ENCODE measurements around the gene LMBR1. TPM values are rescaled to one million over a fixed set of nuclear protein-coding genes. Genes with fewer than 3 reads are reported as not detected.

Gene LMBR1
- total and polyA plus RNA-seq, 2 experiments from 2014 or later, result 21.8 to 26.7 TPM

DNA sequence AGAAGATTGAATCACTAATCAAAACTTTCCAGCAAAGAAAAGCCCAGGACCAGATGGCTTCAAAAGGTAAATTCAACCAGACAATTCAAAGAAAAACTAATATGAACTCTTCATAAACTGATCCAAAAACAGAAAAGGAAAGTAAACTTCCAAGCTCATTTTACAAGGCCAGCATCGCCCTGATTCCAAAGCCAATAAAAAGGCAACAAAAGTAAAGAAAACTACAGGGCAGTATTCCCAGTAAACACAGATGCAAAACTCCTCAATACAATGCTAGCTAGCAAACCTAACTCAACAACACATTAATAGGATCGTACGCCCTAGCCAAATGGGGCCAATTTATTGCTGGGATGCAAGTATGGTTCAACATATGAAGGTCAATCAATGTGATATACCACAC, 199.4 kb downstream of the LMBR1 start:
- Histone ChIP-seq H3K9me2 (ENCODE audit: insufficient read depth) (no peaks in the 10 kb centered on the region), H3F3A (ENCODE audit: insufficient read depth) (no peaks in the 10 kb centered on the region), H3K79me2 (ENCODE audit: insufficient read depth) (no peaks in the 10 kb centered on the region), H3K9me3 (ENCODE audit: low read depth) (no peaks in the 10 kb centered on the region), H3K27me3 (replicated peaks; ENCODE audit: insufficient read depth) (no peaks in the 10 kb centered on the region), H3K4me2 (ENCODE audit: unreplicated experiment) (no peak overlapping the region), H3K4me3 (no peak overlapping the region), H4K20me1 (ENCODE audit: insufficient read depth) (no peaks in the 10 kb centered on the region), H2AFZ (no peak overlapping the region), H3K36me3 (ENCODE audit: low read depth) (no peaks in the 10 kb centered on the region), H3K9ac (no peak overlapping the region), H3K4me1 (ENCODE audit: insufficient read depth) (no peaks in the 10 kb centered on the region), H3K27ac (no peak overlapping the region)
- no peak for DNase-seq
- WGBS, 2 experiments (ENCODE audit: low coverage in 1 of 2, low lambda C conversion rate in 2 of 2, missing lambda C conversion rate in 2 of 2), result 88 to 89% methylated on average over 3 of the region's 3 CpGs
- TF ChIP-seq EZH2 (IDR thresholded peaks at IDR 0.05; ENCODE audit: insufficient read depth, poor library complexity, severe bottlenecking) (no peak), EZH2phosphoT487 (IDR thresholded peaks at IDR 0.05; ENCODE audit: insufficient read depth, low read depth) (no peak)
- in situ Hi-C loops (cut with MboI), result no loop called here

- Histone ChIP-seq H3K27ac (no peak overlapping the region), H3K79me2 (ENCODE audit: insufficient read depth) (no peaks in the 10 kb centered on the region), H3F3A (ENCODE audit: insufficient read depth) (no peaks in the 10 kb centered on the region), H3K4me2 (ENCODE audit: unreplicated experiment) (no peak overlapping the region), H4K20me1 (ENCODE audit: insufficient read depth) (no peaks in the 10 kb centered on the region), H2AFZ (no peak overlapping the region), H3K9me2 (ENCODE audit: insufficient read depth) (no peaks in the 10 kb centered on the region), H3K27me3 (replicated peaks; ENCODE audit: insufficient read depth) (no peaks in the 10 kb centered on the region), H3K4me1 (ENCODE audit: insufficient read depth) (no peaks in the 10 kb centered on the region), H3K9ac (no peak overlapping the region), H3K36me3 (ENCODE audit: low read depth) (no peaks in the 10 kb centered on the region), H3K9me3 (ENCODE audit: low read depth) (no peaks in the 10 kb centered on the region), H3K4me3 (no peak overlapping the region)
- WGBS, 2 experiments (ENCODE audit: low coverage in 1 of 2, low lambda C conversion rate in 2 of 2, missing lambda C conversion rate in 2 of 2), result 86 to 89% methylated on average over 1 of the region's 1 CpG
- TF ChIP-seq EZH2phosphoT487 (IDR thresholded peaks at IDR 0.05; ENCODE audit: insufficient read depth, low read depth), result no peak
- in situ Hi-C loops (cut with MboI), result no loop called here
- DNase-seq, result no peak
Observed at GRCh38 chr7:156692849-156693248, 200.1 kb downstream of the LMBR1 start.

GRCh38 chr7:156691764-156692163, 201.2 kb downstream of the LMBR1 start:
- in situ Hi-C loops (cut with MboI), result no loop called here
- Histone ChIP-seq H3K4me3 (no peak overlapping the region), H3K4me2 (ENCODE audit: unreplicated experiment) (no peak overlapping the region), H3K27ac (no peak overlapping the region), H3K27me3 (replicated peaks; ENCODE audit: insufficient read depth) (no peaks in the 10 kb centered on the region), H3K36me3 (ENCODE audit: low read depth) (no peaks in the 10 kb centered on the region), H3K9me2 (ENCODE audit: insufficient read depth) (no peaks in the 10 kb centered on the region), H4K20me1 (ENCODE audit: insufficient read depth) (no peaks in the 10 kb centered on the region), H2AFZ (no peak overlapping the region), H3K9me3 (ENCODE audit: low read depth) (no peaks in the 10 kb centered on the region), H3K4me1 (ENCODE audit: insufficient read depth) (no peaks in the 10 kb centered on the region), H3K9ac (no peak overlapping the region), H3F3A (ENCODE audit: insufficient read depth) (no peaks in the 10 kb centered on the region), H3K79me2 (ENCODE audit: insufficient read depth) (no peaks in the 10 kb centered on the region)
- no peak for TF ChIP-seq EZH2phosphoT487 (IDR thresholded peaks at IDR 0.05; ENCODE audit: insufficient read depth, low read depth)
- TF ChIP-seq EZH2 (IDR thresholded peaks at IDR 0.05; ENCODE audit: insufficient read depth, poor library complexity, severe bottlenecking), result no peak
- WGBS, 2 experiments (ENCODE audit: low coverage in 1 of 2, low lambda C conversion rate in 2 of 2, missing lambda C conversion rate in 2 of 2), result 70 to 75% methylated on average over 5 of the region's 5 CpGs
- no peak for DNase-seq

- no peaks in the 10 kb centered on the region for H3K36me3 ChIP-seq (ENCODE audit: low read depth)
- no peak overlapping the region for H3K4me3 ChIP-seq
- H3F3A ChIP-seq (ENCODE audit: insufficient read depth), result no peaks in the 10 kb centered on the region
- H3K27me3 ChIP-seq (replicated peaks; ENCODE audit: insufficient read depth), result no peaks in the 10 kb centered on the region
- H3K4me2 ChIP-seq (ENCODE audit: unreplicated experiment), result no peak overlapping the region
- no peaks in the 10 kb centered on the region for H3K4me1 ChIP-seq (ENCODE audit: insufficient read depth)
- no peak overlapping the region for H2AFZ ChIP-seq
- no peak overlapping the region for H3K27ac ChIP-seq
- no peaks in the 10 kb centered on the region for H3K9me3 ChIP-seq (ENCODE audit: low read depth)
- 86 to 97% methylated on average over 4 of the region's 4 CpGs for WGBS, 2 experiments (ENCODE audit: low coverage in 1 of 2, low lambda C conversion rate in 2 of 2, missing lambda C conversion rate in 2 of 2)
- in situ Hi-C loops (cut with MboI), result no loop called here
- no peak overlapping the region for H3K9ac ChIP-seq
- no peaks in the 10 kb centered on the region for H4K20me1 ChIP-seq (ENCODE audit: insufficient read depth)
- DNase-seq, result no peak
- TF ChIP-seq EZH2 (IDR thresholded peaks at IDR 0.05; ENCODE audit: insufficient read depth, poor library complexity, severe bottlenecking), result no peak
- no peak for TF ChIP-seq EZH2phosphoT487 (IDR thresholded peaks at IDR 0.05; ENCODE audit: insufficient read depth, low read depth)
- no peaks in the 10 kb centered on the region for H3K79me2 ChIP-seq (ENCODE audit: insufficient read depth)
- no peaks in the 10 kb centered on the region for H3K9me2 ChIP-seq (ENCODE audit: insufficient read depth)
Observed at GRCh38 chr7:156684661-156685060, 208.3 kb downstream of the LMBR1 start.

DNA sequence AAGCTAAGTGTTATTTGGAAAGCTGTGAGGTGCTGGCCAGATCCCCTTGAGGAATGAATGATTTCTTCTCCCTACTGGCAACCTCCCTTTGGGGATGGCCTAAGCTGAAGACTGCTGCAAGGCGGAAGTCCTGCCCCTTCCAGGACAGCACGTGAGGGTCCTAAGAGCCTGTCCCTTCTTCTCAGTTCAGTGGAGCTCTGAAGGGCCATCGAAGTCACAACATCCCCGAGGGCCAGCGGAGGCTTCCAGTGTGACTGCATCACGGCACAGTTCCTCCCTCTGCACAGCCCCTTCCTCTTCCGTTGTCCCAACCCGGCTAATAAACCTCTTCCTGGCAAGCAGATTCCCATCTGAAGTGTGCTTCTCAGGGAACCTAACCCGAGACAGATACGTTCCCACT, 208.7 kb downstream of the LMBR1 start:
- no peaks in the 10 kb centered on the region for H3K36me3 ChIP-seq (ENCODE audit: low read depth)

More for the DNA sequence above, 208.7 kb downstream of the LMBR1 start:
- H3K9me2 ChIP-seq (ENCODE audit: insufficient read depth), result no peaks in the 10 kb centered on the region
- 94 to 99% methylated on average over 10 of the region's 10 CpGs for WGBS, 2 experiments (ENCODE audit: low coverage in 1 of 2, low lambda C conversion rate in 2 of 2, missing lambda C conversion rate in 2 of 2)
- H3K27me3 ChIP-seq (replicated peaks; ENCODE audit: insufficient read depth), result no peaks in the 10 kb centered on the region
- H3K4me1 ChIP-seq (ENCODE audit: insufficient read depth), result no peaks in the 10 kb centered on the region
- no peak overlapping the region for H2AFZ ChIP-seq
- H3K27ac ChIP-seq, result no peak overlapping the region
- TF ChIP-seq EZH2phosphoT487 (IDR thresholded peaks at IDR 0.05; ENCODE audit: insufficient read depth, low read depth) (no peak), EZH2 (IDR thresholded peaks at IDR 0.05; ENCODE audit: insufficient read depth, poor library complexity, severe bottlenecking) (no peak)
- H3K4me3 ChIP-seq, result no peak overlapping the region
- H3K9me3 ChIP-seq (ENCODE audit: low read depth), result no peaks in the 10 kb centered on the region
- no peak overlapping the region for H3K9ac ChIP-seq
- no peaks in the 10 kb centered on the region for H3K79me2 ChIP-seq (ENCODE audit: insufficient read depth)
- no peak overlapping the region for H3K4me2 ChIP-seq (ENCODE audit: unreplicated experiment)
- DNase-seq, result no peak
- no peaks in the 10 kb centered on the region for H4K20me1 ChIP-seq (ENCODE audit: insufficient read depth)
- H3F3A ChIP-seq (ENCODE audit: insufficient read depth), result no peaks in the 10 kb centered on the region
- in situ Hi-C loops (cut with MboI), result no loop called here

All from GM23248 (cell line).